Tibial artery (tissue), 4 donors: ENCODE results near the gene RAD51B.

ENCODE experiments used
- DNase-seq, 2 donors: peaks; one replicate each; pipeline ENCODE4 v3.0.0-alpha.2; 2019
- H3K27ac ChIP-seq, 2 donors: fragments of 200-600 bp; sonication (generic) in 1 of 2; 1 replicate in 1 of 2; 2 replicates in 1 of 2; pipeline ENCODE4 v1.5.1; 2018 to 2019; ENCODE audit warnings: mild to moderate bottlenecking in 1 of 2
- H3K27me3 ChIP-seq, 2 donors: fragments of 200-600 bp; sonication (generic) in 1 of 2; one replicate each; pipeline versions ENCODE4 v1.5.1 to v1.6.0; 2016 to 2019
- H3K36me3 ChIP-seq, 3 donors: fragments of 200-600 bp; sonication (generic) in 2 of 3; one replicate each; pipeline ENCODE4 v1.5.1; 2016 to 2019; ENCODE audit warnings: mild to moderate bottlenecking in 2 of 3
- H3K4me1 ChIP-seq, 4 donors: fragments of 200-600 bp; sonication (generic) in 2 of 4; 1 replicate in 3 of 4; 2 replicates in 1 of 4; pipeline ENCODE4 v1.5.1; 2016 to 2019
- H3K4me3 ChIP-seq, 2 donors: fragments of 200-600 bp; sonication (generic) in 1 of 2; 1 replicate in 1 of 2; 2 replicates in 1 of 2; pipeline ENCODE4 v1.5.1; 2018 to 2019; ENCODE audit warnings: mild to moderate bottlenecking in 2 of 2
- H3K9me3 ChIP-seq, 3 donors: fragments of 200-600 bp; sonication (generic) in 1 of 3; one replicate each; pipeline ENCODE4 v1.5.1; 2016 to 2019
- CTCF ChIP-seq, 2 experiments: fragments of 200-600 bp in 1 of 2; fragments of 450-650 bp in 1 of 2; IDR thresholded peaks; one replicate each; pipeline ENCODE4 v1.5.1; 2017 to 2019; ENCODE audit warnings: antibody characterized with exemption in 2 of 2, mild to moderate bottlenecking in 1 of 2, moderate library complexity in 1 of 2
- intact Hi-C: fragments of 100-400 bp; cut with DNase I; formaldehyde crosslinking; loops from one replicate; pipeline ENCODE4 v1.15.0; 2023; ENCODE audit warnings: low total_unique reads

Gene RAD51B

GRCh38 chr14:68674538-68675232 lies 855.1 kb downstream of the RAD51B start:
- Histone ChIP-seq H3K36me3 (no peaks in the 10 kb centered on the region), H3K27ac (no peak overlapping the region), H3K27me3 (no peaks in the 10 kb centered on the region), H3K4me3 (no peak overlapping the region), H3K9me3 (no peaks in the 10 kb centered on the region), H3K4me1 (peaks cover 0 to 37% (median 27%) of the 10 kb centered on the region in 4 donors)
- no peak for TF ChIP-seq CTCF (IDR thresholded peaks at IDR 0.05)
- peak; percentile 3 to 31 for DNase-seq
- intact Hi-C loops: no loop called here

- peak; percentile 7 to 32 for DNase-seq
- H3K9me3 ChIP-seq: no peaks in the 10 kb centered on the region
- H3K36me3 ChIP-seq: no peaks in the 10 kb centered on the region
- TF ChIP-seq CTCF (IDR thresholded peaks at IDR 0.05): no peak
- no peak overlapping the region for H3K4me3 ChIP-seq
- peaks cover 0 to 32% (median 24%) of the 10 kb centered on the region in 4 donors for H3K4me1 ChIP-seq
- intact Hi-C loops: no loop called here
- no peak overlapping the region for H3K27ac ChIP-seq
- no peaks in the 10 kb centered on the region for H3K27me3 ChIP-seq
Measured at GRCh38 chr14:68675233-68675577, 855.6 kb downstream of the RAD51B start.

- no peak overlapping the region for H3K4me3 ChIP-seq
- intact Hi-C loops: no loop called here
- peaks cover 0 to 32% (median 27%) of the 10 kb centered on the region in 4 donors for H3K4me1 ChIP-seq
- TF ChIP-seq CTCF (IDR thresholded peaks at IDR 0.05): no peak
- peak in 1 of 2 donors; percentile 61 for DNase-seq
- no peaks in the 10 kb centered on the region for H3K9me3 ChIP-seq
- no peaks in the 10 kb centered on the region for H3K36me3 ChIP-seq
- no peak overlapping the region for H3K27ac ChIP-seq
- H3K27me3 ChIP-seq: no peaks in the 10 kb centered on the region
Measured at GRCh38 chr14:68676511-68676943, 856.9 kb downstream of the RAD51B start.

- no peak for TF ChIP-seq CTCF (IDR thresholded peaks at IDR 0.05)
- H3K36me3 ChIP-seq: no peaks in the 10 kb centered on the region
- intact Hi-C loops: no loop called here
- no peaks in the 10 kb centered on the region for H3K27me3 ChIP-seq
- DNase-seq: peak in 1 of 2 donors; percentile 32
- no peak overlapping the region for H3K27ac ChIP-seq
- peaks cover 0 to 32% (median 27%) of the 10 kb centered on the region in 4 donors for H3K4me1 ChIP-seq
- H3K4me3 ChIP-seq: no peak overlapping the region
- H3K9me3 ChIP-seq: no peaks in the 10 kb centered on the region
Measured at GRCh38 chr14:68677476-68677875, 857.9 kb downstream of the RAD51B start.

DNA sequence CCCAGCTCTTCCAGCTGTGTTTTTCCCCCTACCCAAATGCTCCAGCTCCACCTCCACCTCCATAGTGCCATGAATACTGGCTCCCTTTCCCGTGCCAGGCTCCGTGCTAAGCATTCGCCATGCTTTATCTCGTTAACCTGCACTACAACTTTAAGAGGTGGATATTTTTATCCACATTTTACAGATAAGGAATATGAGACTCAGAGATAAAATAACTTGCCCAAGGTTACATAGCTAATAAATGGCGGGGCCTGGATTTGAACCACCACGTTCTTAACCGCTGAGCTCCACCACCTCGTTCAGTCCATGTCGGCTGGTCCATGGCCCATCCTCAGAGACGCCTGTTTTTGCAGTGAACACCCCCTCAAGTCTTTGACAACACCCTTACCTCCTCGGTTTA lies 858.3 kb downstream of the RAD51B start:
- no peaks in the 10 kb centered on the region for H3K27me3 ChIP-seq
- H3K36me3 ChIP-seq: no peaks in the 10 kb centered on the region
- no peak overlapping the region for H3K27ac ChIP-seq
- no peaks in the 10 kb centered on the region for H3K9me3 ChIP-seq
- H3K4me1 ChIP-seq: peaks cover 0 to 32% (median 28%) of the 10 kb centered on the region in 4 donors
- H3K4me3 ChIP-seq: no peak overlapping the region
- TF ChIP-seq CTCF (IDR thresholded peaks at IDR 0.05): no peak
- DNase-seq: peak in 1 of 2 donors; percentile 29
- intact Hi-C loops: no loop called here
